HG02642 (cell line): Measurements from ENCODE around the gene PARVB.

ENCODE experiments used
- ATAC-seq: cut with Tn5 transposase; IDR thresholded peaks from one replicate; pipeline ENCODE4 v1.9.1; 2021; ENCODE audit warnings: mild to moderate bottlenecking; ENCODE audit not compliant: unreplicated experiment, poor library complexity

The PARVB gene

DNA sequence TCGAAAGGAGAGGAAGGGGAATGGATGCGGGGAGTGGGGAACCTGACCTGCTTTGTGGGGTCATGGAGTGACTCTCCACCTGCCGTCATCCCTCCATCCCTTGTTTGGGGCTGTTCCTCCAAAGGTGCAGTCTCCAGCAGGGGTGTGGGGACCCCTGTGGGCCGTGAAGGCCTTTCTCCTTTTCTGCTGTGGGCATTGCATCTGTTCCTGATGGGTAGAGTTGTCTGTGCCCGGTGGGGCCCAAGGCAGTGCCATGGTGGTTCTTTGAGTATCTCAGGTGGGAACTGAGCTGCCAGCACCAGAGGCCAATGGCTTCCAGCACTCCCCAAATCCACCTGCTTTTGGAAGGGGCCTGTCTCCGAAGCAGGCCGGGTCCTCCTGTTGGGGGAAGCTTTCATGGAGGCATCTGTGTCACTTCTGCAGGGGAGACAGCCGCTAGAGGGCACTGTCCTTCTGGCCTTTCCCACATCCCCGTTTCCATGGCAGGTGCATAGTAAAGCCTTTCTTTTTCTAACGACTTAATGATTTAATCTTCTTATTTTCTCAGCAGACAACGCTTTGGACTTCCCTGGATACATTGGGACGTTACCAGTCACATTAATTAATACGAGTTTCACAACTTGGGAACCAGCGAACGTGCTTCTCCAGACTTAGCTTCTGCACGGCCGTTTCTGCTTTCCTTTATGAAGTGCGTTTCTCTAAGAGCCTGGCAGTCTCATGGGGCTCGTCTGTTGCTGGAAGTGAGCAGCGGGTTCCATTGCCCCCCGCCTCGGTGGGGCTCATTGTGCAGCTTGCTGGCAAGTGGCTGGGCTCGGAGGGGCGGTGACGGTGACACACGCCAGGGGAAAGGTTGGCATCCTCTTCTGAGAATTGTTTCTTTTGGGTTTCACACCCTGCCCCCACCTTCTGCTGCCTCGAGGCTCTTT, 57.1 kb downstream of the PARVB start:
- no peak for ATAC-seq

DNA sequence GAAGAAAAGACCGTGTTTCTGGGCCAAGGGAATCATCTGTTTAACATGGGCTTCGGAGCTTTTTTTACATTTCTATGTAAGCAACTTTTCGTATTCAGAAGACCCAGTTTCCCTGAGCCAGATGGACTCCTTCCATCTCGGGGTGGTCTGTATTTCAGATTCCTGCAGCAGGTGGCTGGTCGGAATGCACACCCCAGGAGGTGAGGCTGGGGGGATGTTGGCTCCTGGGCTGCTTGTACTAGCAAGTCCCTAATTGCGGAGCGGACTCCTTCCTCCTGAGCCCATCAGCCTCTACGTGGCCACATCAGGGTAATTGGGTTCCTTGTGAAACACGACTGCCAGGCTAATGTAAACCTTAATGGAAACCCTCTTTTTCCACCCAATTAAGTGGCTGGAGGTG, 58.7 kb downstream of the PARVB start:
- no peak for ATAC-seq

DNA sequence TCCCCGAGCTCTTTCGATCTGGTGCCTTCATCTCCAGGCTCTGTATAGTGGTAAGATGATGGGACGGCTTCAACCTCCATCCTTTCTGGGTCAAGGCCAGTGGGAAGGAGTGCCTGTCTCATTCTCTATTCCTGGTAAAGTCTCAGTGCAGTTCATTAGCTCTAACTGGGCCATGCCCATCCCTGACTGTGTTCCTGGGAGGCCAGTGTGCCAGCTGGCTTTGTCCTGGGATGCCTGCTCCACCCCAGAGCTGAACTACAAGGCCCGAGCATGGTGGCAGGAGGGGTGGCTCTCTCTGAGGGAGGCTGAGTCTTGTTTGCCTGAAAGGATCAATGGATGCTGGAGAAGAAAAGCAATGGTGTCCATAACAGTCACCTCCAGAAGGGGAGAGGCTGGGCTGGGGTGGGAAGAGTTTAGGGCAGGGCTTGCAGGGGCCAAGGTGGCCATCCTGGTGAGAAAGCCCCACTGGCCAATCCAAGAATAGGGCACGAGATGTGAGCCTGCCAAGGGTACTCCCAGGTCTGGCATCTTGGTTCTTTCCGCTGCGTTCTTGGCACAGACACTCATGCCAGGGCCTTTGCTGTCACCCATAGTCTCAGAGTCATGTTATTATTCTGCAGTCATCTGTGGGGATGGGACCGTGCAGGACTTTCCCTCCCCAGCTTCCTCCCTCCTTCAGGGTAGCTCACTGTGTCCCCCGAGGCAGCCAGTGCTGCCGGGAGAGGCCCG, 60.1 kb downstream of the PARVB start:
- no peak for ATAC-seq

DNA sequence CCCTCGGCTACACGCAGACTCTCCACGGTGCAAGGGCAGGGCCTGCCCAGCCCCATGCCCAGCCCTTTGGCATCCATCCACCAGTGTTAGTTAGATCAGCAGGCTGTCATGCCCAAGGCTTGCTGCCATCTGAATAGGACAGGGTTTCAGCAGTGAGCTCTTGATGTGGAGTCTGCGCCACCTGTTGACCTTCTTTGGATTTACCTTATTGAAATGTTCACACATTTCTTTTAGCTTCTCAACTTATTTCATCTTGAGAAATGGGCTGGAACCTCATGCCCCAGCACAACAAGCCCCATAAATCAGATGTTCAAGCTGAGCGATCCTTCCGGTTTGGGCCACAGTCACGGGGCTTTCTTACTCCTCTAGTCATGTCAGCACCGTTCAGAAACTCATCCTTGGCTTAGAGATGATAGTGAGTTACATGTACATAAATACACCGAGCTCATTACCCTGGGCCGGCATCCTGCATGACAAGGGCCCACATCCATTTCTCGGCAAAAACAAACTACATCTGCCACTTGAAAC, 61.7 kb downstream of the PARVB start:
- ATAC-seq: no peak

DNA sequence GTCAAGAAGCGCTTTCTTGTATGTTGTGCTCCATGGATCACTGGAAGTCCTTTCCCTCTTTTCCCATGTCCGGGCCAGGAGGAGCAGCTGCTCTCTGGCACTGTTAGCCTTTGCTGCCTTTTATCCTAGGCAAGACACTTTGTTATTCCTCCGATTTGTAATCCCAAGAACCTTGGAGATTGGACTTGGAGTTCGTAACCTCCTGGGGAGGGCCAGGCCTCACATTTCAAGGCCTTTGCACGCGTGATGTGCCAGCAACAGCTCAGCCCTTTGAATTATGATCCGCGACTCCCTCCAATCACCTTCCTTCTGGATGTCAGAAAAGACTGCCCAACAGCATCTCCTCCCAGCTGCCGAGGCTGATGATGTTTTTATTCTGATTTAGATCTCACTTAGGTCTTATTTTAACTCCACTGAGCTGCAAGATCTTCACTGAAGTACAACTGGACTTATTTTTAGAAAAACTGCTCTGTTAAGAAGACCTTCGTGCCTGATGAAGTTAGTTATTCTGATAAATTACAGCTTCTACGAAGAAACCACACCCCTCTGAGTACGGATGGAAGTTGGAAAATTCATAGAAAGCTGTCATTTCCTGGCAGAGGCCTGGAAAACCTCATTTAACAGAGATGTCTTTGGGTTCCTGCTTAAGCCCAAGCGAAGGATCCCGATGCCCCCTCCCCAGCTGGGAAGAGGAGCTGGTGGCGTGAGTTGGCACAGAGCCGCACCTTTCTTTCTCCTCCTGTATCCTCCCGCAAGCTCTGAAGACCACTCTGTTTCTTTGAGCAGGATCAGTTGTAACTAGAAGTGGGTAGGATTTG, 62.4 kb downstream of the PARVB start:
- no peak for ATAC-seq

DNA sequence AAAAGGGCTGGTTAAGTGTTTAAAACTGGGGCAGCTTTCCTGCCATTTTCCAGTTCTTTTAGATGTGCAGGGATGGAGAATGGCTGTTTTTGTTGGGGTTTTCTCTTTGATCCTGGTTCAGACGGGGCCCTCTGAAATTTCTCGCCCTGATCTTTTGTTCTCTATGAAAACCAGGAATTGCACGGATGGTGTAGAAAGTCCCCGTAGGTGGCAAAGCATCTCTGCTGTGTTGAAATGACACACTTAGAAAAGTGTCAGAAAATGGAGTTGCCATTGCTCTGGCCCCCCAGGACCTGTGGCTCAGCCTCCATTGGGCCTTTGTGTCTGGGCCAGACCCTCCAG, 63.0 kb downstream of the PARVB start:
- no peak for ATAC-seq

DNA sequence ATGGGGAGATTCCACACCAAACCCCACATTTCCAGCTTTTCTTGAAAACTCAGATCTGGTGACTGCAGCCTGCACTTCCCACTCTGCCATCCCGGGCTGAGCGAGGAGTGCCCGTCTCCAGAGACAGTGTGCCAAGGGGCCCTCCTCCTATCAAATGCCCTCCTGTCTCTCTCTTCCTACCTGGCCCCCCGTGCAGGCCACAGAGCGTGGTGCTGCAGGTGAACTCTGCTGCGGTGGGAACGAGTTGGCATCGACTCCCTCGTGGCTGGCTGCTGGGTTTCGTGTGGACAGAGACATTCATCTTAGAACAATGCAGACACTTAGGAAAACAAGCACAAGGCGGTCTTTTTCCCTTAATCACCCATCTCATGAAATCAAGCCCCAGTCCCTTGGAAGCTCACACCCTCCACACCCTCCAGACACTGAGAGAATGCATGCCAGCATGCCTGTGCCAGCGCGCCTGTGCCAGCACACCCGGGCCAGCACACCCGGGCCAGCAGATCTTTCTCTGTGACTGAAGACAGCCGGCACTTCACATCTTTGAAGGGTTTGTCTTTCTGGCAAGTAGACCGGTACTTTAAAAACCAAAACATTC, 65.0 kb downstream of the PARVB start:
- ATAC-seq: no peak

DNA sequence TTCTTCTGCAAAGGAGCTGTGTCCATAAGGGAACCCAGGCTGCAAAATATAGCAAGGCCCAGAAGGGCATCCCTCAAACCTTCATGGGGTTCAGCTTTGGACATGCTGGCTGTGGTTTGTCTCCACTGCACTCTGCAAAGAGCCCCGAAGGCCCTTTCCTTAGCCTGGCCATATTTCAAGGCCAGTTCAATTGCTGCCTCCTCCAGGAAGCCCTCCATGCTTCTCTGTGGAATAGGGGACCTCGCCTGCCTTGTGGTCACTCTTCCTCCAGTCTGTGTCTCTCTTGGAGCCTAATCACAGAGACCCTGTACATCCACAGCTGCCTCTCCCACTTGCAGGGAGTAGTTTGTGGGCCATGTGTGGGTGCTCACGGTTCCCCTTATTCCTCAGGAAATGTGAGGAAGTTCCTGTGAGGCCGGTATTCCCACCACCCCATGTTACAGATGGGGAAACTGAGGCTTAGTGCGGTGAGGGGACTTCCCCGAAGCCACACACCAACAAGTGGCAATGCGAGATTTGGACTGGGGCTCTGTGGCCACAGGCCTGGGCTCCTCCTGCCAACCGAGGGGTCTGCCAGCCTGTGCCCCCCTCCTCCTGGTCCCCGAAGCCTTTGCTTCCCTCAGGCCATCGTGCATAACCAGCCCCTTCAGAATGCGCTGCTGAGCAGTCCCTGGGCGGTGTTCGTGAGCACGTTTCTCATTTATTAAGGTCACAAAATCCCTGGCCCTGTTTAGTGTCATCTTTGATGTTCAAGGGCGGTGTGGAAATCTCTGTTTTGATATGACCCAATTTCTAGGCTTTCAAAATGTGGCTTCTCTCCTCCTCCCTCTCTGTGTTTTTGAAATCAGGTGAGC, 65.8 kb downstream of the PARVB start:
- no peak for ATAC-seq

DNA sequence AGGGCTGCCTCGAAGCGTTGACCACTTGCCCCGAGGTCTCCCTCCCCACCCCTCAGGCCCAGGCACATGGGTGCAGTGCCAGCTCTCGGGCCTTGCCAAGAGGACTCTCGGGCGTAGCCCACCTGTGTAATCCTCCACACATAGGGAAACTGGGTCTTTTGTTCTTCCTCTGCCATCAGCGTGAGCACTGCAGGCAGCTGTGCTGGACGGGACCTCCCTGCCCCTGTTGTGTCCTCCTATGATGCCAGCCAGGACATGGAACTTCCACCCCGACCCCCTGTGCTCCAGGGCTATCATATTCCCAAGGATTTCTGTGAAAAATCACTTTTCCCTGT, 66.4 kb downstream of the PARVB start:
- no peak for ATAC-seq

DNA sequence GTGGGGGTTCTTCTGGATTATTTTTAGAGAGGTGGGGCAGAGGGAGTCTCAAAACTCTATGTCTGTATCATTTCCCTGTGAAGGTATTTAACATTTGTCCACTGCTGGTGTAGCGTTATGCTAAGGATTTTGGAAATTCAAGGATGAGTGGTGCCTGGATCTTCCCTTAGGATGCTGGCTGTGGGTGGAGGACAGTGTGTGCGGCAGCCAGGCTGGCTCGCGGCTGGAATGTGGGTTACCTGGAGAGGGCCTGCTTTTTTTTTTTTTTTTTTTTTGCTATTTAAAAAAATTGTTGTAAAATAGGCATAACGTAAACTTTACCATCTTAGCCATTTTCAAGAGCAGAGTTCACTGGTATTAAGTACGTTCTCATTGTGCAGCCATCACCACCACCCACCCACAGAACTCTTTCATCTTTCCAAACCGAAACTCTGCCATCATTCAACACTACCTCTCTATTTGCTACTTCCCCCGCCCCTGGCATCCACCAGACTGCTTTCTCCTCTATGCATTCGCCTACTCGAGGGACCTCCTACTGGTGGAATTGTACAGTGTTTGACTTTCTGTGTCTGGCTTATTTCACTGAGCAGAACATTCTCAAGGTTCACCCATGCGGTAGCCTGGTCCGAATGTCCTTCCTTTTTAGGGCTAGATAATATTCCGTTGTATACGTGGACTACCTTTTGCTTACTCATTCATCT, 67.1 kb downstream of the PARVB start:
- no peak for ATAC-seq

DNA sequence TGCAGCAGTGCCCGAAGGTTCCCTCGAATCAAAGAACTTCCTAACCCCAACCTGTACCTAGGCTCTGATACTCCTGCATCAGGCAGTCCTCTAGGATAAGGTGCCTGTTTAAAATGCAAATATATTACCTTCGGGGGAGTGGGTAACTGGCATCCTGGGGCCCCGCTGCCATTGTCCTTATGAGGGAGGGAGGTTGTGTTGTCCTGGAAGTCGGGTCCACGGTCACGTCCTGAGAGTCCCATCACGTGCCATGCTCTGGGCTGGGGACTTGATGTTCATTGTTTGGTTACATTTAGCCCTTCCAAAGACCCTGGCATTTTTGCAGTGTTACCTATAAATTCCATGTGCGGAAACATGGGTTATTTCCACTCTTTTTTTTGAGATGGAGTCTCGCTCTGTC, 67.6 kb downstream of the PARVB start:
- ATAC-seq: no peak

DNA sequence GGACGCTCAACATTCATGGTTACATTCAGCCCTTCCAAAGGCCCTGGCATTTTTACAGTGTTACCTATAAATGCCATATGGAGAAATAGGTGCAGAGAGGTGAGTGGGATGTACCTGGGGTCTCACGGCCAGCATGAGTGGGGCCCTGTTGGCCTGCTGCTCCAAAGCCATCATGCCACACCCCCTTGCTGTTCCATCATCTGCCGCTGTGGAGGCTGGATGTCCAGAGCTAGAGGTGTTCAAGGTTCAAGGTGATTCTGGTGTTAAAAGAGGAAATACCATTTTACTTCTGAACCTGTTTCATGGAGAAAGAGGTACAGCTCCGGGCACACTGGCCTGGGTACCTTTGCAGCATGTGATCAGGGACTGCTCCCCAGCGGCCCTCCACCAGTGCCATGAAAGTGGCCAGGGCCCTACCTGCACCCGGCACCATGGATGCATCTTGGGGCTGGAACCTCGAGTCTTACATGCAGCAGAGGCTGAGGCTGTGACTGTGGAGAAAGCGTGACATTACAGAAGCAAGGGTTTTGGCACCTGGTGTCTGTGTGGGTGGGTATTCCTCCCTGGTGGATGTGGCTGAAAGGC, 68.6 kb downstream of the PARVB start:
- ATAC-seq: no peak

DNA sequence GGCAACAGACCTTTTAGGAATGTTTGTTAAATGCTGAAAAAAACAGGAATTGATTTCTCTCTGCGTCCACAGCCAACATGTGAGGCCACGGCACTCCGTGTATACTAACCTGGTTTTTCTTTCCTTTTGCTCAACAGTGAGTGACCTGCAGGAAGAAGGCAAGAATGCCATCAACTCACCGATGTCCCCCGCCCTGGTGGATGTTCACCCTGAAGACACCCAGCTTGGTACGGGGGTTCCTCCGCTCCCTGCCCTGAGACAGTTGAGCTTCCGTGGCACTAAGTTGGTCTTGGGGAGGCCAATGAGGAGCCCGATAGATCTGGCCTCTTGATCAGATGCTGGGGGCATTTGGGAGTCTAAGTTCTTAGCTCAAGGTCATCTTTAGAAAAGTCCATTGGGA, 69.7 kb downstream of the PARVB start:
- ATAC-seq: no peak

DNA sequence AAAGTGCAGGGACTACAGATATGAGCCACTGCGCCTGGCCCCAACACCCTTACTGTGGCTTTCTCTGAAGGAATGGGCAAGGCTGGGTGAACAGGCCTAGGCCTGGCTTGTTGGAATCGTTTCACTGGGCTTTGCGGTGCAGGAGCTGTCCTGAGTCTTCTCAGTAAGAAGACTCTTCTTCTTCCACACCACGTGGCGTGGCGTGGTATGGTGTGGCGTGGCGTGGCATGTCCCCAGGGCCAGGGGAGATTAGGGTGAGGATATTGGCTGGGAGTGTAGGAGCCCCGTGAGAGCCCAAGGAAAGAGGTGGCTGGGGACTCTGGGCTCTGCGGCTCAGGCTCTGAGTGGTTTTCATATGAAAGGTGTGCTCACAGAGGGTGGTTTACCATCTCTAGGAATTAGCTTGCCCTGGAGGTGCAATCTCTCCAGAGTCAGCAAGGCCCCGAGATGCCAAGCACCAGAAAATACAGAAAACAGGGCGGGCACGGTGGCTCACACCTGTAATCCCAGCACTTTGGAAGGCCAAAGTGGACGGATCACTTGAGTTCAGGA, 70.7 kb downstream of the PARVB start:
- no peak for ATAC-seq

DNA sequence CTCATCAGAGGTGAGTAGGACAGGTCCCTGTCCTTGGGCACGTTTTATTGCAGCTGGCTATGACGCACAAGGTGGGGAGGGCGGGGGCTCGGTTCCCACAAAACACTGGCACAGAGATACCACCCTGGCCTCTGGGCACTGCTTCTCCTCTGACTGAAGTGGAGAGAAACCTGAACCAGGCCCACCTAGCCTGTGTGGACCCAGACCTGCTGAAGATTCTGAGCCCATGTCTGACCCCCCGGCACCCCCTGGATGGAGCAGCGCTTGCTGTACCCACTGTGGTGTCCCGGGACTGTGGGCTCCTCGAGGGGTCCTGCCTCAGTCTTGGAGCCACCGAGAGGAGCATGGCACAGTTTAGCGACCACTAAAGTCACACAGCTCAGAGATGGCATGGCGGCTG, 72.6 kb downstream of the PARVB start:
- no peak for ATAC-seq

DNA sequence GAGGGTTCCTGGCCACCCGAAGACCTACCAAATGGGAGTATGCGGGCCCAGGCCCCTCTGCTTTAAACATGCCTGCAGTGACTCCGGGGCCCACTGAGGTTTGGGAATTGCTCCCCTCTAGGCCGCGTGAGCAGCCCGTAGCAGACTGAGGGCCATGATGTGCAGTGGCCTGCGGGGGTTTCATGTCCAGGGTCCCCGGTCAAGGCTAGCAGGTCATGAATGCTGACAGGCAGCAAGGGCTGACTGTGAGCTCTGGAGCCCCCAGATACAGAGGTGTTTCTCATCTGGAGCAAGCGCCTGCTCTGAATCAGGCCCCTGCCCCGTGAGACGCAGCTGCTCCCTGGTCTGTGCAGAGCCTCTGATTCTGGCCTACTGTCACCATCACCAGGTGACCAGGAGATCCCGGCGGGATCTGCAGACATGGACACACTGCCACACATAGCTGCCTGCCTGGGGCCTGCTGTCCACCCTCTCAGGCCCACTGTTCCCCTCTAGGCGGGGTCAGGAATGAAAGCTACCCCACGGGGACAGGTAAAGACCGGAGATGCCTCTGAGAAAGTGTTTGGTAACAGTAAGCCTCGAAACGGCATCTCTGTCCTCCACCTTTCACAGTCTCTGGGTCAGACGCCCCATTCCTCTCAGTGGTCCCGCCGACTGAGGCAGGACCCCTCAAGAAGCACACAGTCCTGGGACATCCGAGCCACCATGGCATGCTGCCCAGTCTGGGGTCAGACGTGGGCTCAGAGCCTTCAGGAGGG, 73.3 kb downstream of the PARVB start:
- ATAC-seq: no peak

DNA sequence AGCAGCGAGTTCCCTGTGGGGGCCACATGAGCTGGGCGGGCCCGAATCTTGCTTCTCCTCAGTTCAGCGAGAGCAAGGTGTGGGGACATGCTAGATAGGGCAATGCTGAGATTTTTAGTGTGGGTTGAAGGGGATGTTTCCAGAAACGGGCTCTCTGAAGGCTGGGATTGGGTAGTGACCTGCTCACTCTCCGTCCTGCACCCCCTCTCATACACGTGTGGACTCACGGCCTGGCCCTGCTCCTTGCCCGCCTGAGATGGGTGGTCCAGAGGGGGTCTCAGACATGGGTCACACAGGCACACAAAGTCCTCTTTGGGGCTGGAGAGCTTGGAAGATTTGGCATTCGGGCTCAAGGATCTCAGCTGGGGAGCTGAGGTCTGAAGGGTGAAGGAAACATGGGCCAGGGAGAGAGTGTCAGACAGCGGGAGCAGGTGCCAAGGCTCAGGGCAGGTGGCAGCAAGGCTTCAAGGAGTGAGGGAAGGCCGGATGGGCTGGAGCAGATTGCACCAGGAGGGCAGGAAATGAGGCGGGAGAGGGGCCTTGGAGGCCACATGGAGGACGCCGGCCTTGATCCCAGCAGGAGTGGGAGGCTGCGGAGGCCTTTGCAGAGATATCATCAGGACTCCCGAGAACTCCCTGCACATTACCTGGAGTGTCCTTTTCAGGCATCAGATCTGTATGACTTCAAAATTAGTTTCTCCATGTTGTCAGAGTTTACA, 74.1 kb downstream of the PARVB start:
- ATAC-seq: no peak
